GM21717 (cell line): Measurements from ENCODE around the gene SHROOM2.

Experiments used
- ATAC-seq: cut with Tn5 transposase; IDR thresholded peaks from one replicate; pipeline ENCODE4 v1.9.1; 2021; ENCODE audit warnings: mild to moderate bottlenecking, moderate library complexity; ENCODE audit not compliant: unreplicated experiment

SHROOM2 gene

GRCh38 chrX:9937761-9938160 is 151.5 kb downstream of the SHROOM2 start:
- no peak for ATAC-seq

GRCh38 chrX:9938516-9938915 is 152.3 kb downstream of the SHROOM2 start:
- ATAC-seq: no peak

DNA sequence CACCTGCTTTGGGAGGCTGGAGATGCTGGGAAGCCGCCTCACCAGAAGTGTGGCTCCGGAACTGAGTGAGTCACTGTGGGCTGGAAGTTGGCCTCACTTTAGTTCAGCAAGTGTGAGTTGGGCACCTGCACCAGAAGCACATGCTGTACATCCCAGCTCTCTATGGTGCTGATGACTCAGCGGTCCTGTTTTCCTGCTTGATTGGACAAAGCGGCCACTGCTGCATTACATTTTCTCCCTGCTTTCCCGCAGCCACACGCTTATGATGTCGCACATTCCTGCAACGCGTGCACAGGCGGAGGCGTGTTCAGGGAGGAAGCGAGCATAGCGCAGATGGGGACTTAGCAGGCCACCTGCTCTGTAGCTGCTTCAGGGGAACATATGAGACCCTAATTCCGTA is 154.2 kb downstream of the SHROOM2 start:
- ATAC-seq: no peak

GRCh38 chrX:9942086-9942485 is 155.9 kb downstream of the SHROOM2 start:
- ATAC-seq: peak; percentile 88

GRCh38 chrX:9943420-9943819 is 157.2 kb downstream of the SHROOM2 start:
- ATAC-seq: no peak

DNA sequence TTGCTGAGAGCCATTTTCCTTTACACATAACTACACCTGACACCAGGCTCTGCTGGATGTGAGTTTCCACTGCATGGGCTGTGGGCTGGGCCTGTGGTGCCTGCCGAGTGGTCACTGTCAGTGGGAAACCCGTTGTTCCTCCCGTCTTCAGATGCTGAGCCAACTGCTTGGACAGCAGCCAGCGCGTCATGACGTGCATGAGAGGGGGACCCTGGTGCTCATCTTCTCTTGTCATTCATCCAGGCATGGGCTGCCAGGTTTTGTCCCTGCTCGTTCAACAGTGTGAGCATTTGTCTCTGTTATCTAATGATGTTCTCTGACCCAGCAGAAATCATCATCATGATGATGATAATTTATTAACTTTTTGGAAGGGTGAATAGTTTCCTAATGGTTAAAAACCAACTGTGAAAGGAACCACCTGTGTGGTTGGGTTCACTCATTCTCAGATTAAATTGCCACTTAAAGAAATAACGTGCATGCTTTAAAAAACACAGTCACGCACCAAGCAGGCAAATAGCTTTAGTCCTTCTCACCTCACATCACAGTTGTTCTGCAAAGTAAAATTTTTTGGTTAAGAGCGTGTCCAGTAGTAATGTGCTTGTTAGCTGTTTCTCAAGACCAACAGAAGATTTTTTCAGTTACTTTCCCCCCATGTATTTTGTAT is 161.0 kb downstream of the SHROOM2 start:
- no peak for ATAC-seq

GRCh38 chrX:9948406-9948805 is 162.2 kb downstream of the SHROOM2 start:
- no peak for ATAC-seq

GRCh38 chrX:9952300-9952699 is 166.1 kb downstream of the SHROOM2 start:
- no peak for ATAC-seq

- ATAC-seq: no peak
These were observed 167.2 kb downstream of the SHROOM2 start for GRCh38 chrX:9953396-9953795.

- ATAC-seq: no peak
These were observed 169.3 kb downstream of the SHROOM2 start for GRCh38 chrX:9955506-9955905.

GRCh38 chrX:9957743-9958142 is 171.5 kb downstream of the SHROOM2 start:
- no peak for ATAC-seq

DNA sequence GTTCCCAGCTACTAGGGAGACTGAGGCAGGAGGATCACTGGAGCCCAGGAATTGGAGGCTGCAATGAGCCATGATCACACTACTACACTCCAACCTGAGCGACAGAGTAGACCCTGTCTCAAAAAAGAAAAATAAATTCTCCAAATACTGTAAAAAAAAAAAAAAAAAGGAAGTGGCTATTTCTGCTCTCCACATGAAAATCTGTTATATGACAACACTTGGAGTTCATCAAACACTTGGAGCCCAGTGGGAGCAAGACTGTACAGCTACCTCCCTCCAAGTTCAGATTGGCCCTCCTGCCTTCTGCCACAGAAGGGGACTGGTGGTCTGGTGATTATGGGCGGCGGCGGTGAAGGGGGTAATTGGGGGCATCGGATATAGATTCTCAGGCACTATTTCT is 172.0 kb downstream of the SHROOM2 start:
- no peak for ATAC-seq

GRCh38 chrX:9961750-9962149 is 175.5 kb downstream of the SHROOM2 start:
- no peak for ATAC-seq

GRCh38 chrX:9966775-9967408 is 180.7 kb downstream of the SHROOM2 start, which contains the start of gene CLDN34:
TSS of gene CLDN34 (plus strand) at chrX:9967358. CDS start at chrX:9967358, 0 bp downstream.
- no peak for ATAC-seq

GRCh38 chrX:9977635-9978034 is 191.4 kb downstream of the SHROOM2 start:
- no peak for ATAC-seq

GRCh38 chrX:9980401-9980800 is 194.2 kb downstream of the SHROOM2 start:
- ATAC-seq: no peak

- no peak for ATAC-seq
These were observed 194.7 kb downstream of the SHROOM2 start for GRCh38 chrX:9980927-9981326.

- no peak for ATAC-seq
These were observed 197.2 kb downstream of the SHROOM2 start for GRCh38 chrX:9983441-9983840.

DNA sequence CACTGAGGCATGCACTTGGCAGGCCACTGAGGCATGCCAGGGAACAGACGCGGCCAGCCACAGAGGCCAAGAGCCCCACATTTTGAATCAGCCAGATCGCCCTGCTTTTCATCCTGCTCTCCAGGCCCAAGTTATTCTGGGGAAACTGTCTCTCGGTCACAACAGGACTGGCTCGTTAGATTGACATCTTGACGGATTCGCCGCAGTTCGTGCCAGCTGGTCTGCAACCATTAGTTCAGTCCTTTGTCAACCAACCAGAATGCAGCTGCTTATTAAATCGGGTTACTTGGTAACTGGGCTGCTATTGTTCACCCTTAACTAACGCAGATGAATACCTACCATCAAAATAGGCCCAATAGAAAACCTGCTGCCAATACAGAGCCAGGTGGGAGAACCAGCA is 197.6 kb downstream of the SHROOM2 start:
- no peak for ATAC-seq

- ATAC-seq: no peak
These were observed 202.5 kb downstream of the SHROOM2 start for GRCh38 chrX:9988762-9989161.

- no peak for ATAC-seq
These were observed 205.8 kb downstream of the SHROOM2 start for GRCh38 chrX:9992061-9992460.

- no peak for ATAC-seq
These were observed 206.5 kb downstream of the SHROOM2 start for GRCh38 chrX:9992724-9993123.
